Measurements from ENCODE around the gene OTOG.

Gene OTOG

DNA sequence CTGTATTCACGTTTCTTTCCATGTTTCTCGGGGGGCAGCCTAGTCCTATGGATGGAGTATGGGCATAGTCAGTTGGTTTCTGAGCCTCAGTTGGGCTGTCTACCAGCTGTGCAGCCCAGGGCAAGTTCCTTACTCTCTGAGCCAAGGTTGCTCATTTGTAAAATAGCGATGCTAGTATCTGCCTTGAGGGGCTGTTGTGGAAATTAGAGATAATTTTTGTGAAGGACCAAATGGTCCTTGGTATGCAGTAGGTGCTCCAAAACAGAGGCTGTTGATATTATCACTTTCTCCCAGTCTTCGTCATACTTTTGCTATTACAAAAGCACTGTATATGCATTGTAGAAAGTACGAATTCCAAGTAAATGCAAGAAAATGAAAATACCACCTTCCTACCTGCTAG, 89.7 kb downstream of the OTOG start:
- Histone ChIP-seq H3K4me2 (ENCODE audit: low read length) (no peak overlapping the region), H4K20me1 (ENCODE audit: control insufficient read depth, insufficient read depth, low read depth, low read length) (no peaks in the 10 kb centered on the region), H3K4me3 (ENCODE audit: low read length) (no peak overlapping the region), H3K79me2 (ENCODE audit: control insufficient read depth, low read length) (no peaks in the 10 kb centered on the region), H3K9me3 (ENCODE audit: control insufficient read depth, insufficient read depth, low read length) (no peaks in the 10 kb centered on the region), H3K27me3 (ENCODE audit: control insufficient read depth, low read length) (no peaks in the 10 kb centered on the region), H3K4me1 (ENCODE audit: control insufficient read depth, low read length) (no peaks in the 10 kb centered on the region), H3F3A (ENCODE audit: control insufficient read depth, insufficient read depth) (no peaks in the 10 kb centered on the region), H3K9me2 (replicated peaks; ENCODE audit: control insufficient read depth, low read length) (no peaks in the 10 kb centered on the region), H3K27ac (ENCODE audit: low read depth, low read length) (no peak overlapping the region), H3K36me3 (ENCODE audit: control insufficient read depth, low read length) (no peaks in the 10 kb centered on the region)
- TF ChIP-seq EZH2phosphoT487 (IDR thresholded peaks at IDR 0.05; ENCODE audit: borderline replicate concordance, low read length) = no peak
- TF ChIP-seq, protein P1, sequence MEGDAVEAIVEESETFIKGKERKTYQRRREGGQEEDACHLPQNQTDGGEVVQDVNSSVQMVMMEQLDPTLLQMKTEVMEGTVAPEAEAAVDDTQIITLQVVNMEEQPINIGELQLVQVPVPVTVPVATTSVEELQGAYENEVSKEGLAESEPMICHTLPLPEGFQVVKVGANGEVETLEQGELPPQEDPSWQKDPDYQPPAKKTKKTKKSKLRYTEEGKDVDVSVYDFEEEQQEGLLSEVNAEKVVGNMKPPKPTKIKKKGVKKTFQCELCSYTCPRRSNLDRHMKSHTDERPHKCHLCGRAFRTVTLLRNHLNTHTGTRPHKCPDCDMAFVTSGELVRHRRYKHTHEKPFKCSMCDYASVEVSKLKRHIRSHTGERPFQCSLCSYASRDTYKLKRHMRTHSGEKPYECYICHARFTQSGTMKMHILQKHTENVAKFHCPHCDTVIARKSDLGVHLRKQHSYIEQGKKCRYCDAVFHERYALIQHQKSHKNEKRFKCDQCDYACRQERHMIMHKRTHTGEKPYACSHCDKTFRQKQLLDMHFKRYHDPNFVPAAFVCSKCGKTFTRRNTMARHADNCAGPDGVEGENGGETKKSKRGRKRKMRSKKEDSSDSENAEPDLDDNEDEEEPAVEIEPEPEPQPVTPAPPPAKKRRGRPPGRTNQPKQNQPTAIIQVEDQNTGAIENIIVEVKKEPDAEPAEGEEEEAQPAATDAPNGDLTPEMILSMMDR (IDR thresholded peaks at IDR 0.05; ENCODE audit: low read depth, low read length, poor library complexity, severe bottlenecking) = no peak

DNA sequence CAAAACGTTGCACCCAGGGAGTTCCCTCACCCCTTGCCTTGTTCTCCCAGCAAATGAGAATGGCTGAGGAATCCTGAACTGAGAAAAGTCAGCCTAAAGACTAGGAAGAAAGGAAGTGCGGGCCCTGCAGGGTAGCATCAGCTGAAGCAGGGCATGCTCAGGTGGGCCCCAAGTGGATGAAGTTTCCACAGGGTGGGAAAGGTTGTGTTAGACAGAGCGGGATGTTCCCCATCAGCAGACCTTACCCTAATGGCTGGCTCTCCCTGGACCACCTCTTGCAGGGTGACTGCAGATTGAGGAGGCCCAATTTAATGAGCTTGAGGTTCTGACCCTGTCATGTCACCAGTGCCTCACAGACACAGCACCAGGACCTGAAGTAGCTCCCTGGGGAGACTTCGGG, 90.8 kb downstream of the OTOG start:
- H3F3A ChIP-seq (ENCODE audit: control insufficient read depth, insufficient read depth) = no peaks in the 10 kb centered on the region
- H3K9me2 ChIP-seq (replicated peaks; ENCODE audit: control insufficient read depth, low read length) = no peaks in the 10 kb centered on the region
- H3K4me1 ChIP-seq (ENCODE audit: control insufficient read depth, low read length) = no peaks in the 10 kb centered on the region
- no peaks in the 10 kb centered on the region for H3K9me3 ChIP-seq (ENCODE audit: control insufficient read depth, insufficient read depth, low read length)
- H3K4me2 ChIP-seq (ENCODE audit: low read length) = no peak overlapping the region
- no peak overlapping the region for H3K4me3 ChIP-seq (ENCODE audit: low read length)
- no peak overlapping the region for H3K27ac ChIP-seq (ENCODE audit: low read depth, low read length)
- no peaks in the 10 kb centered on the region for H3K27me3 ChIP-seq (ENCODE audit: control insufficient read depth, low read length)
- no peak for TF ChIP-seq EZH2phosphoT487 (IDR thresholded peaks at IDR 0.05; ENCODE audit: borderline replicate concordance, low read length)
- TF ChIP-seq, protein P1 (IDR thresholded peaks at IDR 0.05; ENCODE audit: low read depth, low read length, poor library complexity, severe bottlenecking) = no peak
- no peaks in the 10 kb centered on the region for H4K20me1 ChIP-seq (ENCODE audit: control insufficient read depth, insufficient read depth, low read depth, low read length)
- no peaks in the 10 kb centered on the region for H3K79me2 ChIP-seq (ENCODE audit: control insufficient read depth, low read length)
- H3K36me3 ChIP-seq (ENCODE audit: control insufficient read depth, low read length) = no peaks in the 10 kb centered on the region

DNA sequence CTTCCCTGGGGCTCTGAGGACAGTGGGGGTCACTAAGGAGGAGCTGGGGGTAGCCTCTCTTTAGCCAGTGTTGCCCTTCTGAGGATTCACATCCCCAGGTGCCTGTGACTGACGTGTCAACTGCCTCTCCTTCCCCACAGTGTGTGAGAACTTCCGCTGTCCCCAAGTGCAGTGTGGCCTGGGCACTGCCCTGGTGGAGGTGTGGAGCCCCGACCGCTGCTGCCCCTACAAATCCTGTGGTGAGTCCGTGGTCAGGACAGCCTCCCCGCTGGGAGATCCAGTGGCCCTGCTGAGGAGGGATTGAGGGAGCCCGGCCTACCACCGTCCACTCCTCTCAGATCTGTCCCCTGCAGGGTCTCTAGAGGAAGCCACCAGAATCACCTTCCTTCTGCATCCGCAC, 91.3 kb downstream of the OTOG start:
- Histone ChIP-seq H3K27ac (ENCODE audit: low read depth, low read length) (no peak overlapping the region), H3K27me3 (ENCODE audit: control insufficient read depth, low read length) (no peaks in the 10 kb centered on the region), H3K79me2 (ENCODE audit: control insufficient read depth, low read length) (no peaks in the 10 kb centered on the region), H3K9me2 (replicated peaks; ENCODE audit: control insufficient read depth, low read length) (no peaks in the 10 kb centered on the region), H3K9me3 (ENCODE audit: control insufficient read depth, insufficient read depth, low read length) (no peaks in the 10 kb centered on the region), H3K4me2 (ENCODE audit: low read length) (no peak overlapping the region), H3K4me1 (ENCODE audit: control insufficient read depth, low read length) (no peaks in the 10 kb centered on the region), H4K20me1 (ENCODE audit: control insufficient read depth, insufficient read depth, low read depth, low read length) (no peaks in the 10 kb centered on the region), H3K4me3 (ENCODE audit: low read length) (no peak overlapping the region), H3K36me3 (ENCODE audit: control insufficient read depth, low read length) (no peaks in the 10 kb centered on the region), H3F3A (ENCODE audit: control insufficient read depth, insufficient read depth) (no peaks in the 10 kb centered on the region)
- TF ChIP-seq EZH2phosphoT487 (IDR thresholded peaks at IDR 0.05; ENCODE audit: borderline replicate concordance, low read length) = no peak
- TF ChIP-seq, protein P1 (IDR thresholded peaks at IDR 0.05; ENCODE audit: low read depth, low read length, poor library complexity, severe bottlenecking) = no peak

DNA sequence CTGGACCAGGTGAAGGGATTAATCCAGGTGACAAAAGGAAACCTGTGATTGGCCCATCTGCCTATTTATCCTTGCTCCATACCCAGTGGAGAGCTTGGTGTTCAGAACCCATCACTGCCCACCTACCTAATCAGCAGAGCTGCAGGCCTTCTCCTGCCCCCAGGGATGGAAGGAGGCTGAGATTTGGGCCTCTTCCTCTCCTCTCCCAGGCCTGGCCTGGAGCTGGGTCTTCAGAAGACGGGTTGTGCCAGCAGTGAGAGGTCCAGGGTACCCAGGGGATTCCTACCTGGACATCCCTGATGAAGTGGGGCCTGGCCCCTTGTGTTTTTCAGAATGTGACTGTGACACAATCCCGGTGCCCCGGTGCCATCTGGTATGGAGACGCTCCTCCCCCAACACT, 92.0 kb downstream of the OTOG start:
- H3K9me2 ChIP-seq (replicated peaks; ENCODE audit: control insufficient read depth, low read length) = no peaks in the 10 kb centered on the region
- H3K9me3 ChIP-seq (ENCODE audit: control insufficient read depth, insufficient read depth, low read length) = no peaks in the 10 kb centered on the region
- no peak overlapping the region for H3K27ac ChIP-seq (ENCODE audit: low read depth, low read length)
- no peaks in the 10 kb centered on the region for H4K20me1 ChIP-seq (ENCODE audit: control insufficient read depth, insufficient read depth, low read depth, low read length)
- H3K4me2 ChIP-seq (ENCODE audit: low read length) = no peak overlapping the region
- H3F3A ChIP-seq (ENCODE audit: control insufficient read depth, insufficient read depth) = no peaks in the 10 kb centered on the region
- no peaks in the 10 kb centered on the region for H3K4me1 ChIP-seq (ENCODE audit: control insufficient read depth, low read length)
- TF ChIP-seq, protein P1 (IDR thresholded peaks at IDR 0.05; ENCODE audit: low read depth, low read length, poor library complexity, severe bottlenecking) = no peak
- no peak for TF ChIP-seq EZH2phosphoT487 (IDR thresholded peaks at IDR 0.05; ENCODE audit: borderline replicate concordance, low read length)
- H3K36me3 ChIP-seq (ENCODE audit: control insufficient read depth, low read length) = no peaks in the 10 kb centered on the region
- no peak overlapping the region for H3K4me3 ChIP-seq (ENCODE audit: low read length)
- H3K79me2 ChIP-seq (ENCODE audit: control insufficient read depth, low read length) = no peaks in the 10 kb centered on the region
- H3K27me3 ChIP-seq (ENCODE audit: control insufficient read depth, low read length) = no peaks in the 10 kb centered on the region

Measured in DOHH2 (cell line).